Measurements from ENCODE around the gene NSD1. TPM values are rescaled to one million over a fixed set of nuclear protein-coding genes. Genes with fewer than 3 reads are reported as not detected.
A peak's percentile ranks its signal among the peaks of the same experiment; 100 is the strongest.

The NSD1 gene, protein sequence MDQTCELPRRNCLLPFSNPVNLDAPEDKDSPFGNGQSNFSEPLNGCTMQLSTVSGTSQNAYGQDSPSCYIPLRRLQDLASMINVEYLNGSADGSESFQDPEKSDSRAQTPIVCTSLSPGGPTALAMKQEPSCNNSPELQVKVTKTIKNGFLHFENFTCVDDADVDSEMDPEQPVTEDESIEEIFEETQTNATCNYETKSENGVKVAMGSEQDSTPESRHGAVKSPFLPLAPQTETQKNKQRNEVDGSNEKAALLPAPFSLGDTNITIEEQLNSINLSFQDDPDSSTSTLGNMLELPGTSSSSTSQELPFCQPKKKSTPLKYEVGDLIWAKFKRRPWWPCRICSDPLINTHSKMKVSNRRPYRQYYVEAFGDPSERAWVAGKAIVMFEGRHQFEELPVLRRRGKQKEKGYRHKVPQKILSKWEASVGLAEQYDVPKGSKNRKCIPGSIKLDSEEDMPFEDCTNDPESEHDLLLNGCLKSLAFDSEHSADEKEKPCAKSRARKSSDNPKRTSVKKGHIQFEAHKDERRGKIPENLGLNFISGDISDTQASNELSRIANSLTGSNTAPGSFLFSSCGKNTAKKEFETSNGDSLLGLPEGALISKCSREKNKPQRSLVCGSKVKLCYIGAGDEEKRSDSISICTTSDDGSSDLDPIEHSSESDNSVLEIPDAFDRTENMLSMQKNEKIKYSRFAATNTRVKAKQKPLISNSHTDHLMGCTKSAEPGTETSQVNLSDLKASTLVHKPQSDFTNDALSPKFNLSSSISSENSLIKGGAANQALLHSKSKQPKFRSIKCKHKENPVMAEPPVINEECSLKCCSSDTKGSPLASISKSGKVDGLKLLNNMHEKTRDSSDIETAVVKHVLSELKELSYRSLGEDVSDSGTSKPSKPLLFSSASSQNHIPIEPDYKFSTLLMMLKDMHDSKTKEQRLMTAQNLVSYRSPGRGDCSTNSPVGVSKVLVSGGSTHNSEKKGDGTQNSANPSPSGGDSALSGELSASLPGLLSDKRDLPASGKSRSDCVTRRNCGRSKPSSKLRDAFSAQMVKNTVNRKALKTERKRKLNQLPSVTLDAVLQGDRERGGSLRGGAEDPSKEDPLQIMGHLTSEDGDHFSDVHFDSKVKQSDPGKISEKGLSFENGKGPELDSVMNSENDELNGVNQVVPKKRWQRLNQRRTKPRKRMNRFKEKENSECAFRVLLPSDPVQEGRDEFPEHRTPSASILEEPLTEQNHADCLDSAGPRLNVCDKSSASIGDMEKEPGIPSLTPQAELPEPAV (N-terminal part only)
- 10 to 100 TPM; 40.6 to 44.2 TPM for total RNA-seq
- long read RNA-seq, partial matches to known transcripts = 1 of 10 reads
- long read RNA-seq, other reads (novel, unspliced or antisense) = 9 of 10 reads

DNA sequence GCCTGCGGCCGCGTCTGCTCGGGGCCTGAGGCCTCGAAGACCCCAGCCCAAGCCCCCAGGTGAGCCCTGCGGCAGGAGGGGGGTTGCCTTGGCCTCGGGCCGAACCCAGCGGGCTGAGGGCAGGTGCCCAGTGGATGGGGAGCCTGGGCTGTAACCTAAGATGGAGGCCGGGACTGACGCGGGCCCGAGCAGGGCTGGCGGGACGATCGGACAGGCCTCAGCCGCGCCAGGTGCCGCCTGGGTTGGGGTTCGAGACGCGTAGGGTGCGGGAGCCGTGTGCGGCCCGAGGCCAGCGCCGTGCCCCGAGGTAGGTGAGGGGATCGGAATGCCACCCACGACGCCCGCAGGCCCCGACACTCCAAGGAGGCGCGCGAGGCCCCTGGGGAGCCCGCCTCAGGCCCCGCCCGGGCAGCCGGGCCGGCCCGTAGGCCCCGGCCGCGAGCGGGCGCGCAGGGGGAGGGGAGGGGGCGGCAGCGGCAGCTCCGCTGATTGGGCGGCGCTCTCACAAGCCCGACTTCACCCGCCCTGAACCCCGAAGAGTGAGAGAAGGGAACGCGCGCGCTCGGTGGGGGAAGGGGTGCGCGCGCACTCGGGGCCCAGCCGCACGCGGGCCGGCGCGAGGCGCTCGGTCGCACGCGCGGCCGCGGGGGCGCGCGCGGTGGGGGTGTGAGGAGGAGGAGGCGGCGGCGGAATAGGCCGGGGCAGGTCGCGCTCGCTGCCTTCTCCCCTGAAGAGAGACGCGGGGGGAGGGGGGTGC, at the start of gene NSD1:
Gene NSD1 (plus strand): TSS at position 678 of the 757 bp plus-strand sequence. CDS start 1,331 bp downstream, outside the sequence.
- peak; percentile 82 to 85 for ATAC-seq
- DNase-seq = peak; percentile 91
- intact Hi-C loops (cut with DNase I) = loop anchor here in 1 of 2 donors (10.0 kb wide), 1 partner anchor 72 kb away; no protein-coding TSS in a partner anchor

DNA sequence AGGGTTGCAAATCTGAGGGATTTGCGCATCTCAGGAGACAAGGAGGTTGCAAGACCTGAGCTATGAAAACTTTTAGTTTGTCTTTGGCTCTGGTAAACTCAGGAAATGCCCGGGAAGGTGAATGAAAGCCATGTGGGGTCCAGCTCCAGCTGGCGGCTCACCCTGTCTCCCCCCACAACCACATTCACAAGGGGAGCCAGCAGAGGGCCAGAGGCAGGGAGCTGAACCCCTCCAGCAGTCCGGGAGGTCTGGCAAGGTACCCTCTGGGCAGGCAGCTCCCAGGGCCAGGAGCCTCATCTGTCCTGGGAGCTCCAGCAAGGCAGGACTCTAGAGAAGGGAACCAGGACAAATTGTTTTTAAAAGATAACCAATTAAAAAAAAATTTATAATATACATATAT, 49.4 kb upstream of the NSD1 start:
- intact Hi-C loops (cut with DNase I) = no loop called here
- no peak for ATAC-seq
- DNase-seq = no peak

DNA sequence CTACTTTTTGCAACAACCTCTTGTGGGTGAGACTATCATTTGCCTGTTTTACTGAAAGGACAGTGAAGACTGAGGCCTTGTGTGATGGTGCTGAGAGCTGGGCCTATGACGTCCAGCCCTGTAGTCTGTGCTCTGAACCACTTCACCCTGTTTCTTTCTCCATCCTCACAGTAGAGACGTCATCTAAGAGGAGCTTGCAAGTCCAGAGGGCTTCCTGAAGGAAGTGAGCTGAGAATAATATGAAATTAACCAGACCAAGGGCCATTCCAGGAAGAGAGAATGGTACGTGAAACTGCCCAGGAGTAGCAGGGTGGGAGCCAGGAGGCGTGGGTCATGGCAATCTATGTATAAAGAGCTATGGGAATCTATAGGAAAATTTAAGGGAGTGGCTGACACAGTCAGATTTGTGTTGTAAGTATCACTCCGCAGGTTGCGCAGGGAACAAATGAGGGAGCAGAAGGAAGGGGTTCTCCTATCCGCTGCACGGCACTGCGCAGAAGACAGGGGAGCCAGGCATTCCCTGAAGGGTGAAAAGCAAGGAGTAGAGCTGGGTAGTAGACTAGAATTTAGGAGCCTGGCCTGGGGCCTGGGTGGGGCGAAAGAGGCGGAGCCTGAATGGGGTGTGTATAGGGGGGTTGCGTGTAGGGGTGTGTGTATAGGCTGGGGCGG, 47.5 kb upstream of the NSD1 start:
- DNase-seq = no peak

DNA sequence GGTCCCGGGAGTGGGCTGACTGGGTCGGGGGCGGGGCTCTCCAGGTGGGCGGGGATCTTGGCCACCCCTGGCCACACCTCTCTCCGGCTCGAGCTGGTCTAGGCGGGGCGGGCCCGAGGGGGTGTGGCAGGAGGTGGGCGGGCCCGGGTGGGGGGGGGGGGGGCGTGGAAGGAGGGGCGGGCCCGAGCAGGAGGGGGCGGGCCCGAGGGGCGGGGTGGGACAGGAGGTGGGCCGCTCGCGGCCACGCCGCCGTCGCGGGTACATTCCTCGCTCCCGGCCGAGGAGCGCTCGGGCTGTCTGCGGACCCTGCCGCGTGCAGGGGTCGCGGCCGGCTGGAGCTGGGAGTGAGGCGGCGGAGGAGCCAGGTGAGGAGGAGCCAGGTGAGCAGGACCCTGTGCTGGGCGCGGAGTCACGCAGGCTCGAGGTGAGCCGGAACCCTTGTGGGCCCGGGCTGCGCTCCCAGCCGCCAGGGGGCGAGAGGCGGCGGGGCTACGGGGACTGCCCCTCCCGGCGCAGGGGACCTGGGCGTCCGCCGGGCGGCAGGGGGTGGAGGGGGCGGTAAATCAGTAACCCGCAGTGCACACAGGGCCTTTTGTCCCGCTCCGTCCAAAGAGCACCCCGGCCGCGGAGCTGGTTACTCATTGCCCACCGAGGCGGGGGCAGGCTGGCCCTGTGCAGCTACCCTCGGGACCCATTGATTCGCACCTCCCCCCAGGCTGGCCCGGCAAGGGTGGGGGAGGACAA, 46.7 kb upstream of the NSD1 start, which contains the start of gene FGFR4:
Gene FGFR4 (plus strand): TSS at position 262 of the 744 bp plus-strand sequence. CDS start 2,688 bp downstream, outside the sequence.
- DNase-seq = peak; percentile 64
- peak; percentile 79 to 82 for ATAC-seq
- intact Hi-C loops (cut with DNase I) = no loop called here

More for the DNA sequence above, 47.5 kb upstream of the NSD1 start:
- intact Hi-C loops (cut with DNase I) = no loop called here
- no peak for ATAC-seq

DNA sequence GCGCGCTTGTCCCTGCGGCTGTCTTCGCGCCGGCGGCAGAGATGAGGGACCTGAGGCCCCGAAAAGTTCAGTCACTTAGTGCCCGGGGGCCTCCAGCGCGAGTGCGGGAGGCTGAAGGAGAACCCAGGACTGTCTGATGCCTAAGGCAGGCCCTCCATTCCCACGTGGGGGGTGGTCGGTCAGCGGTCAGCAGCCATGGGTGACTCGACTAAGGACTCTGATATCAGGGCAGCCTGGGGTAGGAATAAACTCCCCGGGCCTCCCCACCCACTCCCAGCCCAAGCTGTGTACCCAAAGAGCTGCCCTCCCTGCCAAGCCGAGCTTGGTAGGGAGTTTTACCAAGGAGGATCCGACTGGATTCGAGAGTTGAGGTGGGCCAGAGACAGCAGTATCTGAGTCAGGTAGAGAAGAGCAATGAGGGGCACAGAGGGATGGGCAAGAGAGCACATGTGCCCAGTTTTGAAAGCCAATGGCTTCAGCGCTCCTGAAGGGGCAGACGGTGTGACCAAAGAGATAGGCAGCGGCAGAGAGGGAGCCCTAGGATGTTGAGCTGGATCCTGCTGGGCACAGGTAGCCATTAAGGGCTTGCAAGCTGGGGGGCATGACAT, 46.1 kb upstream of the NSD1 start:
- DNase-seq (no peak), ATAC-seq (peak in 1 of 2 donors; percentile 2)
- intact Hi-C loops (cut with DNase I) = no loop called here

DNA sequence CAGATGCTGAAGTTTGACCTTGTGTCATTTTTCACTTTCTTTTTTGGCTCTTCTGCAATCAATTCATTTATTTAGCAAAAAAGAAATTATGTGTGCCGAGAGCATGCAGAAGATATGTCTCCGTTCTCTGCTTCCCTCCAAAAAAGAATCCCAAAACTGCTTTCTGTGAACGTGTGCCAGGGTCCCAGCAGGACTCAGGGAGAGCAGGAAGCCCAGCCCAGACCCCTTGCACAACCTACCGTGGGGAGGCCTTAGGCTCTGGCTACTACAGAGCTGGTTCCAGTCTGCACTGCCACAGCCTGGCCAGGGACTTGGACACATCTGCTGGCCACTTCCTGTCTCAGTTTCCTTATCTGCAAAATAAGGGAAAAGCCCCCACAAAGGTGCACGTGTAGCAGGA, 44.4 kb upstream of the NSD1 start:
- intact Hi-C loops (cut with DNase I) = no loop called here
- peak in 1 of 2 donors; percentile 60 for ATAC-seq
- DNase-seq = peak; percentile 56

DNA sequence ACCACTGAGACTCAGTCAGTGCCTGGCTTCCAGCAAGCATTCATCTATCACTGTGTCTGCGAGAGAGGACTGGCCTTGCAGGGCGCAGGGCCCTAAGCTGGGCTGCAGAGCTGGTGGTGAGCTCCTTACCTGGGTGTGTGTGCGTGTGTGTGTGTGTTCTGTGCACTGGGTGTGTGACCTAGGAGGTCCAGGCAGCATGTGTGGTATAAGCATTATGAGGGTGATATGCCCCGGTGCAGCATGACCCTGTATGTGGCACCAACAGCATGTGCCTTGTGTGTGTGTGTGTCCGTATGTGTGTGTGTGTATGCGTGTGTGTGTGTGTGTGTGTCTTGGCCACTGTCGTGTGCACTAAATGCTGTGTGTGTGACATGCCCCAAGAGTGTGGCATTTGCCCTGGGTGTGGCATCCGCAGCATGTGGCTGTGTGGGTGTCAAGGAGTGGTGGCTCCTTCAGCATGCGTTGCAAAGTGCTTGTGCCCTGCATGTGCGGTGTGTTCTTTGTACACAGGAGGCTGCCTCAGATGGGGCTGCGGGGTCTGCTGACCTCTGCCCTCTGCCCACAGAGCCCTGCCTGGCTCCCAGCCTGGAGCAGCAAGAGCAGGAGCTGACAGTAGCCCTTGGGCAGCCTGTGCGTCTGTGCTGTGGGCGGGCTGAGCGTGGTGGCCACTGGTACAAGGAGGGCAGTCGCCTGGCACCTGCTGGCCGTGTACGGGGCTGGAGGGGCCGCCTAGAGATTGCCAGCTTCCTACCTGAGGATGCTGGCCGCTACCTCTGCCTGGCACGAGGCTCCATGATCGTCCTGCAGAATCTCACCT, 43.5 kb upstream of the NSD1 start:
- intact Hi-C loops (cut with DNase I) = no loop called here
- DNase-seq (no peak), ATAC-seq (no peak)

DNA sequence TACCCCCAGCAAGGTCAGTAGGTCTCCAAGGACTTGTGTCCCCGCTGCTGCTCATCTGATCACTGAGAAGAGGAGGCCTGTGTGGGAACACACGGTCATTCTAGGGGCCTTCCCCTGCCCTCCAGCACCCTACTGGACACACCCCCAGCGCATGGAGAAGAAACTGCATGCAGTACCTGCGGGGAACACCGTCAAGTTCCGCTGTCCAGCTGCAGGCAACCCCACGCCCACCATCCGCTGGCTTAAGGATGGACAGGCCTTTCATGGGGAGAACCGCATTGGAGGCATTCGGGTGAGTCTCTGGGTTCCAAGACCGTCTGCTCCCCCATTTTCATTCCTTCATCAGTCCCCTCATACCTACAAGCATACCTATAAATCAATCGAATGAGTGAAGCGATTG, 42.8 kb upstream of the NSD1 start:
- intact Hi-C loops (cut with DNase I) = no loop called here
- no peak for DNase-seq
- no peak for ATAC-seq

DNA sequence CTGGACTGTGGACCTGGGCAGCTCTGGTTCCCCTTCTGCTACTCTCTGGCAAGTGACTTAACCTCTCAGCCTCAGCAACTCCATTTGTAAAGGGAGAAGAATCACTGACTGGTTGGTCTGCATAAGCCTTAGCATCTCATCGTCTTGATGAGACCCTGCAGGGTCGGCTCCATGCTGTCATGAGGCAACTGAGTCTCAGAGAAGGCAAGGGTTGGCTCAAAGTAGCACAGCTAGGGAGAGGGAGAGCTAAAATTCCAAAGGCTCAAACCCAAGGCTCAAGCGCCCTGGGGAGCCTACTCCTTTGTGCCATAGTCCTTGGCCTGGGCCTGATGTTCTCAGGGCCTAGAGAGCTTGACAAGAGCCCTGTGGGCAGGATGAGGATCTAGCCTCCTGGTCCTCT, 42.3 kb upstream of the NSD1 start:
- DNase-seq (no peak), ATAC-seq (no peak)
- intact Hi-C loops (cut with DNase I) = no loop called here

DNA sequence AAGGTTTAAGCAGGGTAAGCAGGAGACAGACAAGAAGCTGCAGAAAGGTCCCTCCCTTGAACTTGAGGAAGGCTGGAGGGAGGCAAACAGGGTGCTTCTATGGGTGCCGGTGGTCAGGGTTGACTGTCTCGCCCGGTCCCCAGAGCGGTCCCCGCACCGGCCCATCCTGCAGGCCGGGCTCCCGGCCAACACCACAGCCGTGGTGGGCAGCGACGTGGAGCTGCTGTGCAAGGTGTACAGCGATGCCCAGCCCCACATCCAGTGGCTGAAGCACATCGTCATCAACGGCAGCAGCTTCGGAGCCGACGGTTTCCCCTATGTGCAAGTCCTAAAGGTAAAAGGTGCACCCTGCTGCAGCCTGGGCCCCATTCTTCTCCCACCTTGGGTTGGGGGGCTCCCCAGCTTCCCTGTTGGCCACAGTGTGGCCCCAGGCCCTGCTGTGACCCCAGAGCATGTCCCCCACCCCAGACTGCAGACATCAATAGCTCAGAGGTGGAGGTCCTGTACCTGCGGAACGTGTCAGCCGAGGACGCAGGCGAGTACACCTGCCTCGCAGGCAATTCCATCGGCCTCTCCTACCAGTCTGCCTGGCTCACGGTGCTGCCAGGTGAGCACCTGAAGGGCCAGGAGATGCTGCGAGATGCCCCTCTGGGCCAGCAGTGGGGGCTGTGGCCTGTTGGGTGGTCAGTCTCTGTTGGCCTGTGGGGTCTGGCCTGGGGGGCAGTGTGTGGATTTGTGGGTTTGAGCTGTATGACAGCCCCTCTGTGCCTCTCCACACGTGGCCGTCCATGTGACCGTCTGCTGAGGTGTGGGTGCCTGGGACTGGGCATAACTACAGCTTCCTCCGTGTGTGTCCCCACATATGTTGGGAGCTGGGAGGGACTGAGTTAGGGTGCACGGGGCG, 41.1 kb upstream of the NSD1 start:
- intact Hi-C loops (cut with DNase I) = no loop called here
- no peak for DNase-seq
- no peak for ATAC-seq

DNA sequence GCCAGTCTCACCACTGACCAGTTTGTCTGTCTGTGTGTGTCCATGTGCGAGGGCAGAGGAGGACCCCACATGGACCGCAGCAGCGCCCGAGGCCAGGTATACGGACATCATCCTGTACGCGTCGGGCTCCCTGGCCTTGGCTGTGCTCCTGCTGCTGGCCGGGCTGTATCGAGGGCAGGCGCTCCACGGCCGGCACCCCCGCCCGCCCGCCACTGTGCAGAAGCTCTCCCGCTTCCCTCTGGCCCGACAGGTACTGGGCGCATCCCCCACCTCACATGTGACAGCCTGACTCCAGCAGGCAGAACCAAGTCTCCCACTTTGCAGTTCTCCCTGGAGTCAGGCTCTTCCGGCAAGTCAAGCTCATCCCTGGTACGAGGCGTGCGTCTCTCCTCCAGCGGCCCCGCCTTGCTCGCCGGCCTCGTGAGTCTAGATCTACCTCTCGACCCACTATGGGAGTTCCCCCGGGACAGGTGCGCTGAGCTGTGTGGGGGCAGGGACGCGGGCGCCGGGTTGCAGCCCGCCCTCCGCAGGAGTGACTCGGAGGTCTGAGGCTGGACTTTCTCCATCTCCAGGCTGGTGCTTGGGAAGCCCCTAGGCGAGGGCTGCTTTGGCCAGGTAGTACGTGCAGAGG, 40.4 kb upstream of the NSD1 start:
- DNase-seq (no peak), ATAC-seq (no peak)
- intact Hi-C loops (cut with DNase I) = no loop called here

DNA sequence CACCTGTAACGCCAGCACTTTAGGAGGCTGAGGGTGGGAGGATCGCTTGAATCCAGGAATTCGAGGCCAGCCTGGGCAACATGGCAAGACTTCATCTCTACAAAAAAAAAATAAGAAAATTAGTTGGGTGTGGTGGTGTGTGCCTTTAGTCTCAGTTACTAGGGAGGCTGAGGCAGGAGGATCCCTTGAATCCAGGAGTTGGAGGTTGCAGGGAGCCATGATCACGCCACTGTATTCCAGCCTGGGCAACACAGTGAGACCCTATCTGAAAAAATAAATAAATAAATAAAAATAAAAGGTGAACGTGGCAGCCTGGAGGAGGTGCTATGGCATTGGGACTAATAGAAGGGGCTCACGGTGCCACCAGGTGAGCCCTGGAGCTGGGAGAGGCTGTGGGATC, 39.8 kb upstream of the NSD1 start:
- DNase-seq = no peak
- ATAC-seq = no peak
- intact Hi-C loops (cut with DNase I) = no loop called here

DNA sequence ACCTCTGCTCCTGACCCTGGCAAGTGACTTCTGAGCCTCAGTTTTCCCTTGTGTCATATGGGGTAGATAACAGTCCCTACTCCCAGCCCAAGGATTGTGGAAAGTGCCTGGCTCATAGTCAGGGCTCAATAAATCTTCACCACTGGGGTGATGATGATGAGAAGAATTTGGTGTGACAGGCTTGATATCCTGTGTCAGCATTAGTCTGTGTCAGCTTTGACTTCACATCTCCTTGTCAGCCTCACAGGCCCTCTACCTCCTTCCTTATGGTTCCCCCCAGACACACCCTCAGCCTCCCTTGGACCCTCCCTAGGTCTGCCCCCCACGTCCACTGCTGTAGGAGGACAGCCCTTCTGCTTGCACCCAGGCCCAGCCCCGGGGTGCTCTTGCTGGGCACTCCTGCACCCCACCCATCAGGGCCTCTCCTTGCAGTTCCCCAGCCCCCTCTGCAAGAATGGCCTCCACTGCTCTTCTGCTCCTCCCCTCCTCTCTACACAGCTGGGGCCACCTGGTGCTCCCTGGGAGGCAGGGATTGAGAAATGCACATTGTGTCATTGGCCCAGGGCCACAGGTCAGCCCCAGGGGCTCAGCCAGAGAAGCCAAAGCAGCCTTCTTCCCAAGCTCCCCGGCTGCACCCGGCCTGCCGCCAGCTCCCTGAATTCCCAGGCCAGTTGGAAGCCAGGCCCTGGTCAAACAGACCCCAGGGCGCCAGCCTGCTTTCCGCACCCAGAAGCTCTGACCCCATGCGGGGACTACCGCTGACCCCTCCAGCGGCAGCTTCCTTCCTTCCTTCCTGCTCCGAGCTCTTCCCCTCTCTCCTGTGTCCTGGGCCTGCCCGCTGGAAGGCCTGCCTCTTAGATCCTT, 39.1 kb upstream of the NSD1 start:
- intact Hi-C loops (cut with DNase I) = no loop called here
- ATAC-seq = peak; percentile 75 to 86
- DNase-seq = peak; percentile 81

Data from left cardiac atrium (tissue), 4 donors.